RWPE2 (cell line): Measurements from ENCODE around the gene RNF212.

Source experiments
- ATAC-seq: fragments of 200-7000 bp; cut with Tn5 transposase; 3 replicates; pipeline ENCODE4 v1.9.1; 2021; ENCODE audit warnings: low read depth
- DNase-seq: peaks from one replicate; pipeline ENCODE4 v3.0.0-alpha.2; 2020; ENCODE audit warnings: low spot score
- H3K27ac ChIP-seq: fragments of 450-650 bp; 2 replicates; pipeline ENCODE4 v1.5.1; 2017; ENCODE audit warnings: mild to moderate bottlenecking; ENCODE audit not compliant: poor library complexity, severe bottlenecking
- H3K27me3 ChIP-seq: fragments of 250-450 bp; sonication (Bioruptor Pico); 2 replicates; pipeline ENCODE4 v1.5.1; 2021; ENCODE audit warnings: mild to moderate bottlenecking, moderate library complexity; ENCODE audit not compliant: insufficient read depth, poor library complexity, severe bottlenecking
- H3K36me3 ChIP-seq: fragments of 250-450 bp; sonication (Bioruptor Pico); 2 replicates; pipeline ENCODE4 v1.5.1; 2020; ENCODE audit warnings: low read depth, mild to moderate bottlenecking, moderate library complexity
- H3K4me1 ChIP-seq: fragments of 250-450 bp; sonication (Bioruptor Pico); 2 replicates; pipeline ENCODE4 v1.5.1; 2021; ENCODE audit warnings: mild to moderate bottlenecking, moderate library complexity; ENCODE audit not compliant: insufficient read depth, poor library complexity, severe bottlenecking
- H3K4me3 ChIP-seq: fragments of 250-450 bp; sonication (Bioruptor Pico); 2 replicates; pipeline ENCODE4 v1.5.1; 2021; ENCODE audit warnings: mild to moderate bottlenecking, moderate library complexity; ENCODE audit not compliant: severe bottlenecking
- H3K9me3 ChIP-seq: fragments of 250-450 bp; sonication (Bioruptor Pico); 2 replicates; pipeline ENCODE4 v1.5.1; 2021; ENCODE audit warnings: mild to moderate bottlenecking, moderate library complexity; ENCODE audit not compliant: severe bottlenecking
- TF ChIP-seq, protein P1 (sequence below): fragments of 450-650 bp; IDR thresholded peaks from one replicate; pipeline ENCODE4 v1.5.1; 2017; ENCODE audit warnings: mild to moderate bottlenecking, moderate library complexity; ENCODE audit not compliant: poor library complexity, severe bottlenecking

The RNF212 gene

DNA sequence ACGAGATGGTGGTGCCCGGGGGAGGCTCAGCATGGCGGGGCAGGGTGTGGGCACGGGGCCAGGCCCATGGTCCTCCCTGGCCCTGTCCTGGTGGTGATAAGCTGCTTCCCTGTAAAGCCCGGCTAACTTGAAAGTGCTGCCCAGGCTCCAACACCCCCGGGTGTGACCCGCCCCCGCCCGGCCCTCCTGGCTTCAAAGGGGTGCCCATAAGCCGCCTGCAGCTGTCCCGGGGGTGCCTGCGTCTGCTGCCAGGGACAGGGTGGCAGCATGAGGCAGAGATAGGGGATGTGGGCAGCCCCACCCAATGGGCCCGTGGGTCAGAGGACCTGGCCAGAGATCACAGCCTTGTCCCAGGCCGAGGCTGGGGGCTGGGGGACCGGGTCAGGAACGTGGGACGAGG lies 83.8 kb downstream of the RNF212 start:
- Histone ChIP-seq H3K4me1 (no peaks in the 10 kb centered on the region), H3K4me3 (no peak overlapping the region), H3K36me3 (0 out of 2 replicates have a peak, but pooled peaks cover 4% of the 10 kb centered on the region), H3K9me3 (no peaks in the 10 kb centered on the region), H3K27ac (no peak overlapping the region), H3K27me3 (no peaks in the 10 kb centered on the region)
- ATAC-seq (no peak), DNase-seq (no peak)
- TF ChIP-seq, protein P1, sequence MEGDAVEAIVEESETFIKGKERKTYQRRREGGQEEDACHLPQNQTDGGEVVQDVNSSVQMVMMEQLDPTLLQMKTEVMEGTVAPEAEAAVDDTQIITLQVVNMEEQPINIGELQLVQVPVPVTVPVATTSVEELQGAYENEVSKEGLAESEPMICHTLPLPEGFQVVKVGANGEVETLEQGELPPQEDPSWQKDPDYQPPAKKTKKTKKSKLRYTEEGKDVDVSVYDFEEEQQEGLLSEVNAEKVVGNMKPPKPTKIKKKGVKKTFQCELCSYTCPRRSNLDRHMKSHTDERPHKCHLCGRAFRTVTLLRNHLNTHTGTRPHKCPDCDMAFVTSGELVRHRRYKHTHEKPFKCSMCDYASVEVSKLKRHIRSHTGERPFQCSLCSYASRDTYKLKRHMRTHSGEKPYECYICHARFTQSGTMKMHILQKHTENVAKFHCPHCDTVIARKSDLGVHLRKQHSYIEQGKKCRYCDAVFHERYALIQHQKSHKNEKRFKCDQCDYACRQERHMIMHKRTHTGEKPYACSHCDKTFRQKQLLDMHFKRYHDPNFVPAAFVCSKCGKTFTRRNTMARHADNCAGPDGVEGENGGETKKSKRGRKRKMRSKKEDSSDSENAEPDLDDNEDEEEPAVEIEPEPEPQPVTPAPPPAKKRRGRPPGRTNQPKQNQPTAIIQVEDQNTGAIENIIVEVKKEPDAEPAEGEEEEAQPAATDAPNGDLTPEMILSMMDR, result no peak

- ATAC-seq (no peak; the same call in 2 of the 3 replicates), DNase-seq (no peak)
- Histone ChIP-seq H3K27ac (no peak overlapping the region), H3K27me3 (no peaks in the 10 kb centered on the region), H3K9me3 (no peaks in the 10 kb centered on the region), H3K4me1 (no peaks in the 10 kb centered on the region), H3K36me3 (0 out of 2 replicates have a peak, but pooled peaks cover 4% of the 10 kb centered on the region), H3K4me3 (no peak overlapping the region)
- TF ChIP-seq, protein P1, result no peak
Measured at GRCh38 chr4:1028574-1029220, 84.7 kb downstream of the RNF212 start.

DNA sequence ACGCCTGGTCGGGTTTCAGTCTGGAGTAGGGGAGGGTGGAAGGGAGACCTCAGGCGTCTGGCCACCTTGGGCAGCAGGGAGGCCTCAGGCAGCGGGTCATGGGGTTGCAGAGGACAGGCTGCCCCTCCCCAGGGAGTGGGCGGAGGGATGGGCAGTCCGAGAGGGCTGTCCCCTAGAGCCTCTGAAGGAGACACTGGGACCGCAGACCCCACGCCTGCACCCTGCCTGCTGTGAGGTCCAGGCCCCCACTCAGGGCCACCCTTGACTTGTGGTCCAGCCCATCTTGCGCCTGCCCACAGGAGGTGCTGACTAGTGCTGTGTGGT lies 85.5 kb downstream of the RNF212 start:
- no peak overlapping the region for H3K4me3 ChIP-seq
- H3K27me3 ChIP-seq, result no peaks in the 10 kb centered on the region
- no peaks in the 10 kb centered on the region for H3K4me1 ChIP-seq
- H3K27ac ChIP-seq, result no peak overlapping the region
- no peaks in the 10 kb centered on the region for H3K9me3 ChIP-seq
- TF ChIP-seq, protein P1, result no peak
- no peak for ATAC-seq
- DNase-seq, result no peak
- 0 out of 2 replicates have a peak, but pooled peaks cover 4% of the 10 kb centered on the region for H3K36me3 ChIP-seq

- TF ChIP-seq, protein P1, result no peak
- Histone ChIP-seq H3K36me3 (0 out of 2 replicates have a peak, but pooled peaks cover 4% of the 10 kb centered on the region), H3K9me3 (no peaks in the 10 kb centered on the region), H3K27ac (no peak overlapping the region), H3K27me3 (no peaks in the 10 kb centered on the region), H3K4me1 (no peaks in the 10 kb centered on the region), H3K4me3 (no peak overlapping the region)
- ATAC-seq (no peak), DNase-seq (no peak)
Measured at GRCh38 chr4:1027219-1027914, 86.0 kb downstream of the RNF212 start.

DNA sequence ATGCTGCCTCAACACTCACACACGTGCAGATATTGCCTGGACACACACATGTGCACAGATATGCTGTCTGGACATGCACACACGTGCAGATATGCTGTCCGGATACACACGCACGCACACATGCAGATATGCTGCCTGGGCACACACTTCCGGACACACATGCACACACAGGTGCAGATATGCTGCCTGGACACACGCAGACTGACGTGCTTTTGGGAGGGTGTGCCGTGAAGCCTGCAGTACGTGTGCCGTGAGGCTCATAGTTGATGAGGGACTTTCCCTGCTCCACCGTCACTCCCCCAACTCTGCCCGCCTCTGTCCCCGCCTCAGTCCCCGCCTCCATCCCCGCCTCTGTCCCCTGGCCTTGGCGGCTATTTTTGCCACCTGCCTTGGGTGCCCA lies 87.2 kb downstream of the RNF212 start:
- Histone ChIP-seq H3K27me3 (no peaks in the 10 kb centered on the region), H3K36me3 (0 out of 2 replicates have a peak, but pooled peaks cover 4% of the 10 kb centered on the region), H3K4me1 (no peaks in the 10 kb centered on the region), H3K4me3 (no peak overlapping the region), H3K27ac (no peak overlapping the region), H3K9me3 (no peaks in the 10 kb centered on the region)
- TF ChIP-seq, protein P1, result no peak
- DNase-seq (no peak), ATAC-seq (peak; percentile 62)
